Transverse colon (tissue), 4 donors: Measurements from ENCODE around the gene ZNF8.

Source experiments
- CTCF ChIP-seq, 5 experiments: fragments of 200-600 bp in 3 of 5; fragments of 450-650 bp in 2 of 5; sonication (generic) in 3 of 5; IDR thresholded peaks; 1 replicate in 2 of 5; 2 replicates in 3 of 5; pipeline ENCODE4 v1.5.1; 2016 to 2017; ENCODE audit warnings: antibody characterized with exemption in 5 of 5, inconsistent platforms in 3 of 5, mild to moderate bottlenecking in 2 of 5, moderate library complexity in 1 of 5
- EP300 ChIP-seq: sonication (generic); formaldehyde crosslinking; IDR thresholded peaks from one replicate; pipeline ENCODE4 v1.6.1; 2017; ENCODE audit warnings: antibody characterized with exemption, low read depth
- POLR2A ChIP-seq: fragments of 450-650 bp; IDR thresholded peaks from one replicate; pipeline ENCODE4 v1.6.1; 2016; ENCODE audit warnings: antibody characterized with exemption, mild to moderate bottlenecking, moderate library complexity
- POLR2AphosphoS5 ChIP-seq, 3 donors: sonication (generic); formaldehyde crosslinking; IDR thresholded peaks; one replicate each; pipeline ENCODE4 v1.6.1; 2016; ENCODE audit warnings: antibody characterized with exemption in 3 of 3

GRCh38 chr19:58304255-58304654, 25.5 kb downstream of the ZNF8 start:
- TF ChIP-seq CTCF (IDR thresholded peaks at IDR 0.05) (no peak), POLR2A (no peak), EP300 (no peak), POLR2AphosphoS5 (IDR thresholded peaks at IDR 0.05) (no peak)
